Measurements from ENCODE around the gene CANT1.
"Not testable (repeated sequence)": the region's sequence is repeated elsewhere in the genome, so short reads cannot be mapped to it uniquely, and the experiment has no call there.

CANT1 gene

DNA sequence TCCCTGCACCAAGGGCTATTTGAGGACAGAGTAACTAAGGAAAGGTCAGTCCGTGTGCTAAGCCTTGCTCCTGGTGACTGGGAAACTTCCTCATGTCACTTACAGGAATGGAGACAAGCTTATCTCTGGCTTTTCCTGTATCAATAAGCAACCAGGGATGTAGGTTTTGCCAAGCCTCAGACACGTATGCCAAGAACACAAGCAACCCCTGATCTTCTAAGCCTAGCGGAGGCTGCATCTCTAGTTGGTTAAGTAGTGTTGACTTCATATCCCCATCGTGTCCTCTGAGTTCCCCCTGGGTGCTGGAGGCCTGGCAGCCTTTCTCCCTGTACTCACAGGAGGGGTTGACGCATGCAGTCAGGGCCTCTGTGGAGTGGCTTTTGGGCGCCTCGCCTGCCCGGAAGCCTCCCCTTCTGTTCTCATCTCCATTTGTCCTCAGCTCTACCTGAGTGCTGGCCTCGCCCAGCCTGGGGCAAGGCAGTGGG lies 13.0 kb upstream of the CANT1 start:
- H2AFZ ChIP-seq (ENCODE audit: low read depth, low read length) = no peak overlapping the region
- H3K36me3 ChIP-seq (replicated peaks; ENCODE audit: low read depth, low read length) = no peaks in the 10 kb centered on the region
- no peaks in the 10 kb centered on the region for H4K20me1 ChIP-seq (ENCODE audit: insufficient read depth, low read length)
- H3K9ac ChIP-seq (ENCODE audit: low read length) = no peak overlapping the region
- H3K9me3 ChIP-seq (ENCODE audit: insufficient read depth, low read length) = no peaks in the 10 kb centered on the region
- H3K79me2 ChIP-seq (ENCODE audit: low read length) = no peaks in the 10 kb centered on the region
- H3K4me1 ChIP-seq (ENCODE audit: low read length) = no peaks in the 10 kb centered on the region
- peaks cover 33% of the 10 kb centered on the region for H3K27me3 ChIP-seq (ENCODE audit: low read depth, low read length)
- no peak overlapping the region for H3K4me3 ChIP-seq (ENCODE audit: low read length)
- TF ChIP-seq EZH2phosphoT487 (IDR thresholded peaks at IDR 0.05; ENCODE audit: low read depth) (no peak), CTCF (IDR thresholded peaks at IDR 0.05; ENCODE audit: low read depth, low read length) (no peak)
- no peak overlapping the region for H3K4me2 ChIP-seq (ENCODE audit: low read length)
- no peak overlapping the region for H3K27ac ChIP-seq (ENCODE audit: low read length)

- not testable (repeated sequence) for H3K4me2 ChIP-seq (ENCODE audit: low read length); H2AFZ ChIP-seq (ENCODE audit: low read depth, low read length); H3K79me2 ChIP-seq (ENCODE audit: low read length); H3K9ac ChIP-seq (ENCODE audit: low read length); H4K20me1 ChIP-seq (ENCODE audit: insufficient read depth, low read length); H3K36me3 ChIP-seq (replicated peaks; ENCODE audit: low read depth, low read length); H3K4me3 ChIP-seq (ENCODE audit: low read length); H3K27ac ChIP-seq (ENCODE audit: low read length); H3K9me3 ChIP-seq (ENCODE audit: insufficient read depth, low read length); H3K4me1 ChIP-seq (ENCODE audit: low read length)
- peaks cover 28% of the 10 kb centered on the region for H3K27me3 ChIP-seq (ENCODE audit: low read depth, low read length)
Measured at GRCh38 chr17:79021929-79022328, 12.4 kb upstream of the CANT1 start.

GRCh38 chr17:79020631-79021301 lies 11.2 kb upstream of the CANT1 start:
- Histone ChIP-seq H3K27me3 (ENCODE audit: low read depth, low read length) (peaks cover 24% of the 10 kb centered on the region), H2AFZ (ENCODE audit: low read depth, low read length) (no peak overlapping the region)

GRCh38 chr17:79019632-79020584 lies 10.3 kb upstream of the CANT1 start:
- Histone ChIP-seq H3K9me3 (ENCODE audit: insufficient read depth, low read length) (peaks cover 8% of the 10 kb centered on the region; the same call in 1 of the 2 replicates), H3K79me2 (ENCODE audit: low read length) (no peaks in the 10 kb centered on the region), H3K27me3 (ENCODE audit: low read depth, low read length) (peaks cover 24% of the 10 kb centered on the region), H3K27ac (ENCODE audit: low read length) (no peak overlapping the region), H4K20me1 (ENCODE audit: insufficient read depth, low read length) (no peaks in the 10 kb centered on the region), H3K4me3 (ENCODE audit: low read length) (no peak overlapping the region), H3K36me3 (replicated peaks; ENCODE audit: low read depth, low read length) (no peaks in the 10 kb centered on the region), H3K4me2 (ENCODE audit: low read length) (no peak overlapping the region), H2AFZ (ENCODE audit: low read depth, low read length) (no peak overlapping the region), H3K4me1 (ENCODE audit: low read length) (no peaks in the 10 kb centered on the region), H3K9ac (ENCODE audit: low read length) (no peak overlapping the region)
- TF ChIP-seq CTCF (IDR thresholded peaks at IDR 0.05; ENCODE audit: low read depth, low read length) (peak; percentile 52), EZH2phosphoT487 (IDR thresholded peaks at IDR 0.05; ENCODE audit: low read depth) (no peak)

More at GRCh38 chr17:79020631-79021301, 11.2 kb upstream of the CANT1 start:
- Histone ChIP-seq H3K27ac (ENCODE audit: low read length) (no peak overlapping the region), H3K4me3 (ENCODE audit: low read length) (no peak overlapping the region), H3K4me2 (ENCODE audit: low read length) (no peak overlapping the region), H3K4me1 (ENCODE audit: low read length) (no peaks in the 10 kb centered on the region), H3K9ac (ENCODE audit: low read length) (no peak overlapping the region), H3K36me3 (replicated peaks; ENCODE audit: low read depth, low read length) (no peaks in the 10 kb centered on the region), H3K9me3 (ENCODE audit: insufficient read depth, low read length) (peaks cover 3% of the 10 kb centered on the region; the same call in 1 of the 2 replicates), H4K20me1 (ENCODE audit: insufficient read depth, low read length) (no peaks in the 10 kb centered on the region), H3K79me2 (ENCODE audit: low read length) (no peaks in the 10 kb centered on the region)
- TF ChIP-seq EZH2phosphoT487 (IDR thresholded peaks at IDR 0.05; ENCODE audit: low read depth) = no peak
- no peak for TF ChIP-seq CTCF (IDR thresholded peaks at IDR 0.05; ENCODE audit: low read depth, low read length)

Measured in OCI-LY3 (cell line).